Skeletal muscle cell (primary cell): ENCODE results near the gene ZFP82.

Experiments used
- DNase-seq: peaks from one replicate; pipeline ENCODE4 v3.0.0-alpha.2; 2010; ENCODE audit warnings: low read depth
- H3K4me3 ChIP-seq: 2 replicates; pipeline ENCODE4 v1.5.1; 2011; ENCODE audit warnings: low read depth, mild to moderate bottlenecking, control low read depth, low read length, moderate library complexity

The ZFP82 gene

GRCh38 chr19:36418287-36419001 lies at the start of gene ZFP82:
Gene ZFP82 (minus strand): TSS chr19:36418644. CDS start chr19:36409789, 8,855 bp downstream.
- H3K4me3 ChIP-seq, result peak within 1 kb of the TSS; percentile 72
- DNase-seq, result peak; percentile 41

DNA sequence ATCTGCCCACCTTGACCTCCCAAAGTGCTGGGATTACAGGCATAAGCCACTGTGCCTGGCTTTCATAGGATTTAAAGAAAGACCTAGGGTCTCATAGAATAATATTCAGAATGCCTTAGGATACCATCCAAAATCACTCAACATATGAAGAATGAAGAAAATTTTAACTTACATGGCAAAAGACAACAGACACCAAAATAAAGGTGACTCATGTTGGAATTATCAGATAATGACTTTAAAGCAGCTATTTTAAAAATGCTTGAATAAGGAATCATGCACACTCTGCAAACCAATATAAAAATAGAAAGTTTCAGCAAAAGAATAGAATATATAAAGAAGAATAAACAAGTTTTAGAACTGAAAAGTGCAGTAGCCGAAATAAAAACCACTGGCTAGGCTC lies 41.6 kb upstream of the ZFP82 start:
- no peak overlapping the region for H3K4me3 ChIP-seq
- DNase-seq, result no peak

DNA sequence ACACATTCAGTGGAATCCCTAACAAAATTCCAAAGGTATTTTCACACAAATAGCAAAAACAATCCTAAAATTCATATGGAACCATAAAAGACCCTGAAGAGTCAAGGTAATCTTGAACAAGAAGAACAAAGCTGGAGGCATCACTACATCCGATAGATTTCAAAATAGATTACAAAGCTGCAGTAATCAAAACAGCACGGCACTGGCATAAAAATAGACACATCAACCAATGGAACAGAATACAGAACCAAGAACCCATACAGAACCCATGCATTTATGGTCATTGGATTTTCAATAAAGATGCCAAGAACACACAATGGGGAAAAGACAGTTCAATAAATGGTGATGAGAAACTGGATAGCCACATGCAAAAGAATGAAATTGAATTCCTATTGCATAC lies 38.4 kb upstream of the ZFP82 start:
- no peak for DNase-seq
- H3K4me3 ChIP-seq, result no peak overlapping the region

GRCh38 chr19:36449059-36449670 lies 30.7 kb upstream of the ZFP82 start:
- H3K4me3 ChIP-seq, result no peak overlapping the region
- DNase-seq, result no peak

DNA sequence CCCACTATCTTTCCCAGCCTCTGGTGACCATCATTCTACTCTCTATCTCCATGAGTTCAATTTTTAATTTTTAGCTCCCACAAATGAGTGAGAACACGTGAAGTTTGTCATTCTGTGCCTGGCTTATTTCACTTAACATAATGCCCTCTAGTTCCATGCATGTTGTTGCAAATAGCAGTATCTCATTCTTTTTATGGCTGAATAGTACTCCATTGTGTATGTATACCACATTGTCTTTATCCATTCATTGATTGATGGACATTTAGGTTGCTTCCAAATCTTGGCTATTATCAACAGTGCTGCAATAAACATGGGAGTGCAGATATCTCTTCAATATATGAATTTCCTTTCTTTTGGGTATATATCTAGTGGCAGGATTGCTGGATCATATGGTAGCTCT lies 22.9 kb upstream of the ZFP82 start:
- DNase-seq, result no peak
- no peak overlapping the region for H3K4me3 ChIP-seq

GRCh38 chr19:36436531-36436930 lies 18.1 kb upstream of the ZFP82 start:
- no peak for DNase-seq
- H3K4me3 ChIP-seq, result no peak overlapping the region

DNA sequence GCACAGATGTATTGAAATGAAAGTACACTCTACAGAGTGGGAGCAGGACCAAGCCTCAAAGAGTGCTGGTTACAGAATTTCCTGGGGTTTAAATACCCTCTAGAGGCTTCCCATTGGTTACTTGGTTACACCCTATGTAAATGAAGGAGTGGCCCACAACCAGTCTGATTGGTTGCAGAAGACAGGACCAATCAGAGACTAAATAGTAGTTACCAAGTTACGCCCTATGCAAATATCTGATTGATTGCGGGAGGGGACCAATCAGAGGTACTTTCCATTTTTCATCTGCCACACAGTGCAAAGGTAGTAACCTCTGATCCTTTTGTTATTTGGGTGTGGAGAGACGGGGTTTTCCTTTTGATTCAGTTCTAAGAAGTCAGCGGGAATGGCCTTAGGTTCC lies 5.5 kb upstream of the ZFP82 start:
- DNase-seq, result no peak
- H3K4me3 ChIP-seq, result no peak overlapping the region

DNA sequence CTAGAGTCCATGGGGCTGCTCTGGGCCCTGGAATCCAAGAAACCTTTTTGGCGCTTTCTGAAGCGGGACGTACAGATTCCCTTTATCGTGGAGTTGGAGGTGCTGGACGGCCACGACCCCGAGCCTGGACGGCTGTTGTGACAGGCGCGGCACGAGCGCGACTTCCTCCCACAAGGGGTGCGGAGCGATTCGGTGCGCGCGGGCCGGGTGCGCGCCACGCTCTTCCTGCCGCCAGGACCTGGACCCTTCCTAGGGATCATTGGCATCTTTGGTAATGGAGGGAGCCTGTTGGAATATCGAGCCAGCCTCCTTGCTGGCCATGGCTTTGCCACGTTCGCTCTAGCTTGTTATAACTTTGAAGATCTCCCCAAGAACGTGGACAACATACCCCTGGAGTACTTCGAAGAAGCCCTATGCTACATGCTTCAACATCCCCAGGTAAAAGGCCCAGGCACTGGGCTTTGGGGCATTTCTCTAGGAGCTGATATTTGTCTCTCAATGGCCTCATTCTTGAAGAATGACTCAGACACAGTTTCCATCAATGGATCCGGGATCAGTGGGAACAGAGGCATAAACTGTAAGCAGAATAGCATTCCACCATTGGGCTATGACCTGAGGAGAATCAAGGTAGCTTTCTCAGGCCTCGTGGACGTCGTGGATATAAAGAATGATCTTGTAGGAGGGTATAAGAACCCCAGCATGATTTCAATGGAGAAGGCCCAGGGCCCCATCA lies 3.5 kb upstream of the ZFP82 start:
- no peak for DNase-seq
- H3K4me3 ChIP-seq, result peak overlapping the region; percentile 49

DNA sequence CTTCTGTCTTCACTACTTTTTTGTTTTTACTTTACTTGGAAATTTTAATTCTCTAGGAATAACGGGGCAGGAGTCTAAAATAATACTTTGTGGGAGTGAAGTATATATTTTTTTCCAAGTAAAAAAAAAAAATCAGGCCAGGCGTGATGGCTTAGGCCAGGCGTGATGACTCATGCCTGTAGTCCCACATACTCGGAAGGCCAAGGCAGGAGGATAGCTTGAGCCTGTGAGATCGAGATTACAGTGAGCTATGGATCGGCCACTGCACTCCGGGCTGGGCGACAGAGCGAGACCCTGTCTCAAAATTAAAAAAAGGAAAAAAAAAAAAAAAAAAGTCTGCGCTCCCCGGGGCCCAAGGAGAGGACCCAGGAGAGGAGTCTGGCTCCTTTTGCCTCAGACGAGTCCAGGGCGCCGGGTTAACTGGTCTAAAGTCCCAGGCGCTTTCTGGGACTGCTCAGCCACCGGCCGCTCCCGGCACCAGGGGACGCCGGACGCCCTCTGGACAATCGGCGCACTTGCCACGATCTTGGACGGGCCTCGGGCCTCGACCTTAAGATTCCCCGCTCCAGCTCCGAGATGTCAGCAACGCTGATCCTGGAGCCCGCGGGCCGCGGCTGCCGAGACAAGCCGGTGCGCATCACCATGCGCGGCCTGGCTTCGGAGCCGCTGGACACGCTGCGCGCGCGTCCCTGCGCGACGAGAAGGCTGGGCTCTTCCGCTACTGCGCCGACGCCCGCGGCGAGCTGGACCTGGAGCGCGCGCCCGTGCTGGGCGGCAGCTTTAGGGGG lies 2.7 kb upstream of the ZFP82 start:
- H3K4me3 ChIP-seq, result peak overlapping the region; percentile 49
- no peak for DNase-seq

DNA sequence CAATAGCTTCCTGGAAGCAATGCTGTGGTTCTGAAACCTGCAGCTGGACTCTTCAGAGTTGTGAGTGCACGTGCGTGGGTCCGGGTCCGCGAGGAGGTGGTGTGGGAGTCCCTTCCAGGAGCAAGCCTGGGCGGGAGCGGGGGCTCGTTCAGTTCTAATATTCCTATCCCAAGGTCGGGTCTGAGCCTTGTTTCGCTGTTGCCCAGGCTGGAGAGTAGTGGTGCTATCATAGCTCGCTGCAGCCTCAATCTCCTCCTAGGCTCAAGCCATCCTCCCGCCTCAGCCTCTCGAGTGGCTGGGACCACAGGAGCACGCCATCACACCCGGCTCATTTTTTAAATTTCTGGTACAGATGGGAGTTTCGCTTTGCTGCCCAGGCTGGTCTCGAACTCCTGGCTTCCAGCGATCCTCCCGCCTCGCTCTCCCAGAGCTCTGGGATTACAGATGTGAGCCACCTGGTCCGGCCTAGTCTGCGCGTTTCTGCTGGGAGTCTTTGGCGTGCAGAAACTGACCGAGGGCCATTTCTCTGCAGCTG lies 625 bp downstream of the ZFP82 start:
- no peak for DNase-seq
- H3K4me3 ChIP-seq, result peak overlapping the region; percentile 72

- H3K4me3 ChIP-seq, result no peak overlapping the region
- DNase-seq, result no peak
Observed at GRCh38 chr19:36409841-36410240, 8.6 kb downstream of the ZFP82 start.

DNA sequence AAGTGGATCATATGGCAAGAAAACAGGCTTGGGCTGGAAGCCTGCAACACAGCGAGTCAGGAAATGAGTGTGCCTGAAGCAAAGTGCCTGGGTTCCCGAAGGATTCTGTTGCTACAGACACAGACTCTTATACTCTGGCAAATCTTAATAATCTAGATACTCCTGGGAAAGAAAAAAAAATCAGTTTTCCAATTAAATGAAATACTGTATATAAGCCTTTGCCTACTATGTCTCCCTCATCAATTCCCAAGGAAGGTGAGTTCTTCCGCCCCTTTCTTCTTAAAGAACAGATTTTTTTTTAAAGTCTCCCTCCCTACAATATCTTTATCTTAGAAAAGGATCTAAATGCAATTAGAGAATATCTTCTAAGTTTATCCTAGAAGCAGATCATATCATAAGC lies 10.3 kb downstream of the ZFP82 start:
- no peak overlapping the region for H3K4me3 ChIP-seq
- no peak for DNase-seq

DNA sequence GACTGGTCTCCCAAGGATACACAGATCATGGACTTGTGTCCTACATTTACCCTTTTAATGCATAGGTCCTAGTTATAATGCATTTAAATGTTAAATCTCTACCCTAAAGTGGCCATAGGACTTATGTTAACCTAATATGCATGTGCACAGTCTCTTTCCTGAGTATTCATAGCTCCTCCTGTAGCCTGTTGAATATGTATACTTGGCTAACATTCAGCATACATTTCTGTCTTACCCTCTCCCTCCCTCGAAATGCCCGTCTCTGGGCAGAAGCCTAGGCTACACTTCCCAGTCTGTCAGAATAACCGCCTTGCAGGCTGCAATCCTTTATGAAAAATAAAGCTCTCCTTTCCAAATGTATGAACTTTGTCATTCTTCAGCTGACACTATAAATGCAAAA lies 13.9 kb downstream of the ZFP82 start:
- no peak for DNase-seq
- H3K4me3 ChIP-seq, result no peak overlapping the region

- DNase-seq, result no peak
- no peak overlapping the region for H3K4me3 ChIP-seq
Observed at GRCh38 chr19:36401475-36401874, 17.0 kb downstream of the ZFP82 start.

- no peak overlapping the region for H3K4me3 ChIP-seq
- no peak for DNase-seq
Observed at GRCh38 chr19:36398571-36398970, 19.9 kb downstream of the ZFP82 start.

- H3K4me3 ChIP-seq, result no peak overlapping the region
- no peak for DNase-seq
Observed at GRCh38 chr19:36392916-36393673, 25.3 kb downstream of the ZFP82 start.

- no peak for DNase-seq
- peak overlapping the region; percentile 86 for H3K4me3 ChIP-seq
Observed at GRCh38 chr19:36379510-36379819, 39.0 kb downstream of the ZFP82 start.

DNA sequence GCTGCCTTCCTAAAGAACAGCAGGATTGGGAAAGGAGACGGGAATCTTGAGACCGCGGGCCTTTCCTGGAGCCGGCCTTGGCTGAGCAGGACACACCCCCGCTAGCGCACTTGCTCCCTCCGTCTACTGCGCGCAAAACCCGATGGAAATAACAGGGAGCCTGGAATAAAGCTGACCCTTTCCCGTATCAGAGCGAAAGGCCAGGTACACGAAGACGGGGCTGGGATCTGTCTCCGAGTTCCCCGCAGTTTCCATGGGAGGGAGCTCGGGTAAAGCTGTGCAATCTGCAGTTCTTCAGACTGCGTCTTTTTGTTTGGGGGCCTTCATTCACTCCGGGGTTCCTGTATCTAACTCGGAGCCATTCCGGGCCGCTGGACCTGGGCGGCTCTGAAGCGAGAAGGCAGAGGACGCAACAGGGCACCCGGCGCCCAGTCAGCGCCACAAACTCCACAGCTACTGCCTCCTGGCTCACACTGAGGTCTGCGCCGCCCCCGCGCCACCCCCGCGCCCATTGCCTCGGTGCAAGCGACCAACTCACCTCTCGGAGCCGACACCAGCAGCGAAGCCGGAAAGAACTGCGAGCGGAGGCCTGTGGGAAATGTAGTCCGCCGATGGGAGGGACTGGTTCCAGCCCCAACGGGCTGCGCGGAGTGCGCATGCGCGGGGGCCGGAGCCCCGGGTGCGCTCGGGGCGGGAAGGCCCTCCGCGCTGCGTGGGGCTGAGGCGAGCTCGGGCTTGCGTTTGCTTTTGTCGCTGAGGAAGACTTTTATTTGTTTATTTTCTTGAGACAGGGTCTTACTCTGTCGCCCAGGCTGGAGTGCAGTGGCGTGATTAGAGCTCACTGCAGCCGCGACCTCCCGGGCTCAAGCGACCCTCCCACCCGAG lies 39.6 kb downstream of the ZFP82 start, which contains the start of gene ZFP14:
Gene ZFP14, minus strand, starts transcription at position 577 of the 885 bp plus-strand sequence. CDS start 11,309 bp downstream, outside the sequence.
- peak within 1 kb of the TSS; percentile 86 for H3K4me3 ChIP-seq
- DNase-seq, result peak; percentile 69
